Caco-2 (cell line): ENCODE results near the gene PP2D1. TPM values are rescaled to one million over a fixed set of nuclear protein-coding genes. Genes with fewer than 3 reads are reported as not detected.

Experiments used
- BruUV-seq: library from RNA; stranded (reverse); fragments of 400-500 nt; replicated peaks from 2 replicates; lab custom pipeline; 2021; lab: Mats Ljungman, UMichigan
- CTCF ChIA-PET: fragments of 300-600 bp; sonication (Branson Sonifier 250); formaldehyde crosslinking; loops from one replicate; lab custom pipeline; 2022; ENCODE audit warnings: antibody characterized with exemption; lab: Charles Lee
- POLR2A ChIA-PET: fragments of 300-600 bp; sonication (Branson Sonifier 250); formaldehyde crosslinking; loops from one replicate; lab custom pipeline; 2022; ENCODE audit warnings: antibody characterized with exemption; lab: Charles Lee
- DNase-seq, 2 experiments: peaks; one replicate each; pipeline versions ENCODE4 v3.0.0 to v3.0.0-alpha.2; 2020 to 2022
- H3K27me3 ChIP-seq: replicated peaks from 2 replicates; pipeline ENCODE4 v1.6.0; 2011; ENCODE audit warnings: low read length; ENCODE audit not compliant: control insufficient read depth, insufficient read depth
- H3K36me3 ChIP-seq: 2 replicates; pipeline ENCODE4 v1.5.1; 2011; ENCODE audit warnings: low read length; ENCODE audit not compliant: control insufficient read depth, insufficient read depth
- H3K4me1 ChIP-seq: fragments of 250-450 bp; sonication (Bioruptor Pico); 2 replicates; pipeline ENCODE4 v1.5.1; 2020; ENCODE audit warnings: mild to moderate bottlenecking
- H3K4me3 ChIP-seq: 2 replicates; pipeline ENCODE4 v1.5.1; 2011; ENCODE audit warnings: low read depth, mild to moderate bottlenecking, control low read depth, low read length
- H3K9me3 ChIP-seq: fragments of 250-450 bp; sonication (Bioruptor Pico); 2 replicates; pipeline ENCODE4 v1.5.1; 2020; ENCODE audit warnings: mild to moderate bottlenecking, moderate library complexity
- H3K27ac Mint-ChIP-seq: one replicate; pipeline ENCODE4 v1.8.0; 2022; ENCODE audit warnings: mixed read lengths; ENCODE audit not compliant: unreplicated experiment
- H3K27me3 Mint-ChIP-seq: one replicate; pipeline ENCODE4 v1.8.0; 2022; ENCODE audit warnings: mixed read lengths; ENCODE audit not compliant: insufficient read depth, unreplicated experiment
- H3K36me3 Mint-ChIP-seq: one replicate; pipeline ENCODE4 v1.8.0; 2022; ENCODE audit warnings: mild to moderate bottlenecking, mixed read lengths; ENCODE audit not compliant: insufficient read depth, unreplicated experiment
- H3K4me1 Mint-ChIP-seq: one replicate; pipeline ENCODE4 v1.8.0; 2022; ENCODE audit warnings: low read depth, mixed read lengths; ENCODE audit not compliant: unreplicated experiment
- H3K4me3 Mint-ChIP-seq: one replicate; pipeline ENCODE4 v1.8.0; 2022; ENCODE audit warnings: mild to moderate bottlenecking, moderate library complexity, mixed read lengths; ENCODE audit not compliant: unreplicated experiment
- H3K9me3 Mint-ChIP-seq: one replicate; pipeline ENCODE4 v1.8.0; 2022; ENCODE audit warnings: mixed read lengths; ENCODE audit not compliant: unreplicated experiment
- CTCF ChIP-seq, 2 experiments: fragments of 200-600 bp in 1 of 2; IDR thresholded peaks; 1 replicate in 1 of 2; 2 replicates in 1 of 2; pipeline versions ENCODE4 v1.5.1 to v1.8.0; 2011 to 2022; ENCODE audit warnings: antibody characterized with exemption in 1 of 2, control low read depth in 1 of 2, inconsistent platforms in 1 of 2, low read depth in 1 of 2, low read length in 1 of 2, mild to moderate bottlenecking in 1 of 2, moderate library complexity in 1 of 2; ENCODE audit not compliant: insufficient read depth in 1 of 2, severe bottlenecking in 1 of 2, unreplicated experiment in 1 of 2
- intact Hi-C: fragments of 100-400 bp; cut with micrococcal nuclease; formaldehyde crosslinking; loops from one replicate; pipeline ENCODE4 v1.10.0; 2022; ENCODE audit not compliant: unreplicated experiment
- total RNA-seq: library from RNA; stranded (reverse); gene quantifications from 2 replicates; pipeline ENCODE4 v1.2.3, GENCODE V29; 2022

Gene PP2D1
- total RNA-seq, 1 experiment from 2014 or later, result not detected

DNA sequence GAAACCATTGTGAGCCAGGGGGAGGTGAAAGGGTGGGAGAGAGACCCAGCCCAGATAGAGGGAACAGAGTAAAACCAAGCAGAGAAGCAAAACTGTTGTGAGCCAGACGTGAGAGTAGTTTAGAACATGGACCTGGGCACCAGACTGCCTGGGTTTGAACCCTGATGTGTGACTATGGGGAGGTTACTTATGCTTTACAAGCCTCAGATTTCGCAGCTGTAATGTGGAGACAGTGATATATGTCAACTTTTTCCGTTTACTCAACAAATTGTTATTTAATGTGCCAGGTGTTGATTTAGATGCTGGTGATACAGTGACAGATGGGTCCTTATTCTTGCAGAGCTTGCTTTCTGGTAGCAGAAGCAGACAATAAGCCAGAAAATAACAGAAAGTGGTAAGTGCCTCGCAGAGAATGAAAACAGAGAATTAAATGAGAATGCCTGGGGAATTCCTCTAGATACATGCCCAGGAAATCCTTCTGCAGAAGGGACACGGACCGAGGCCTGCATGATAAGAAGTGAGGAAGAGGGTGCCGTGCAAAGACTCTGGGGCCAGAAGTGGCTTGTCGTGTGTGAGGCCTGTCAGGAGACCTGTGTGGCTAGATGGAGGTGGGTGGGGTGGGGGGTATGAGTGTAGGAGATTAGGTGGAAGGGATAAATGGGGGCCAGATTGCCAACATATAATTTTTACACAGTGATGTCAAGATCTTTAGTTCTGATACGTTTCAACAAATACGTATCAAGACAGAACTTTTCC, 43.1 kb upstream of the PP2D1 start:
- Histone ChIP-seq H3K4me1 (no peaks in the 10 kb centered on the region), H3K9me3 (no peaks in the 10 kb centered on the region), H3K4me3 (no peak overlapping the region), H3K27me3 (no peaks in the 10 kb centered on the region), H3K36me3 (no peaks in the 10 kb centered on the region)
- Mint-ChIP-seq H3K27ac (no peak overlapping the region), H3K27me3 (no peaks in the 10 kb centered on the region), H3K4me1 (no peaks in the 10 kb centered on the region), H3K36me3 (no peaks in the 10 kb centered on the region), H3K4me3 (no peak overlapping the region), H3K9me3 (no peaks in the 10 kb centered on the region)
- no TSS peak for BruUV-seq
- TF ChIP-seq CTCF (IDR thresholded peaks at IDR 0.05; ENCODE audit: insufficient read depth in 1 of 2, low read depth in 1 of 2, low read length in 1 of 2, severe bottlenecking in 1 of 2, unreplicated experiment in 1 of 2), result no peak
- ChIA-PET POLR2A (no interaction called here), CTCF (no interaction called here)
- DNase-seq, result no peak
- intact Hi-C loops, result no loop called here

- no peaks in the 10 kb centered on the region for H3K27me3 ChIP-seq
- no TSS peak for BruUV-seq
Measured at GRCh38 chr3:20054549-20054987, 42.5 kb upstream of the PP2D1 start.

DNA sequence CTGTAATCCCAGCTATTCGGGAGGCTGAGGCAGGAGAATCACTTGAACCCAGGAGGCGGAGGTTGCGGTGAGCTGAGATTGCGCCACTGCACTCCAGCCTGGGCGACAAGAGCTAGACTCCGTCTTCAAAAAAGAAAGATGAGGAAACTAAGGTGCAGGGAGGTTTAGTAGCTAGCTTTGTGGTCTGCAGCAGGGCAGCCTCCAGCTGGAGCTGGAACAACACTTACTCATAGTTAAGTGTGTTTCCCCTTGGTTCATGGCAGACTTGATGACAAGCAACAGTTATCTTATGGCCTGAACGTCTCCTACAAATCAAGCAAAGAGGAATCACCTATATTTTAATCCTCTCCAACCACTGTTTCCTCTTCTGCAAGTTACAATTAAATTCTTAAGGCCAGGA, 40.8 kb upstream of the PP2D1 start:
- CTCF ChIA-PET, result no interaction called here
- intact Hi-C loops, result no loop called here
- Mint-ChIP-seq H3K36me3 (no peaks in the 10 kb centered on the region), H3K27ac (no peak overlapping the region), H3K4me3 (no peak overlapping the region), H3K4me1 (no peaks in the 10 kb centered on the region), H3K9me3 (no peaks in the 10 kb centered on the region), H3K27me3 (no peaks in the 10 kb centered on the region)
- H3K4me1 ChIP-seq, result no peaks in the 10 kb centered on the region
- no peak for TF ChIP-seq CTCF (IDR thresholded peaks at IDR 0.05; ENCODE audit: insufficient read depth in 1 of 2, low read depth in 1 of 2, low read length in 1 of 2, severe bottlenecking in 1 of 2, unreplicated experiment in 1 of 2)
- POLR2A ChIA-PET, result no interaction called here
- H3K36me3 ChIP-seq, result no peaks in the 10 kb centered on the region
- BruUV-seq, result no TSS peak
- H3K9me3 ChIP-seq, result no peaks in the 10 kb centered on the region
- no peak for DNase-seq
- H3K27me3 ChIP-seq, result no peaks in the 10 kb centered on the region
- H3K4me3 ChIP-seq, result no peak overlapping the region

More at GRCh38 chr3:20054549-20054987, 42.5 kb upstream of the PP2D1 start:
- Mint-ChIP-seq H3K9me3 (no peaks in the 10 kb centered on the region), H3K4me1 (no peaks in the 10 kb centered on the region), H3K27ac (no peak overlapping the region), H3K36me3 (no peaks in the 10 kb centered on the region), H3K27me3 (no peaks in the 10 kb centered on the region), H3K4me3 (no peak overlapping the region)
- no peaks in the 10 kb centered on the region for H3K36me3 ChIP-seq
- no peak for DNase-seq
- CTCF ChIA-PET, result no interaction called here
- H3K4me1 ChIP-seq, result no peaks in the 10 kb centered on the region
- no peaks in the 10 kb centered on the region for H3K9me3 ChIP-seq
- TF ChIP-seq CTCF (IDR thresholded peaks at IDR 0.05; ENCODE audit: insufficient read depth in 1 of 2, low read depth in 1 of 2, low read length in 1 of 2, severe bottlenecking in 1 of 2, unreplicated experiment in 1 of 2), result no peak
- POLR2A ChIA-PET, result no interaction called here
- intact Hi-C loops, result no loop called here
- no peak overlapping the region for H3K4me3 ChIP-seq
